ENCODE data around the gene MRPS12.

Gene MRPS12

GRCh38 chr19:38975861-38976271 lies 45.1 kb downstream of the MRPS12 start (continued):
- 0 out of 2 replicates have a peak, but pooled peaks have one; percentile 10 for TF ChIP-seq ZNF645 (tag by site-specific recombination; IDR thresholded peaks at IDR 0.05)
- peak; percentile 43 for TF ChIP-seq ZNF449 (tag by site-specific recombination; IDR thresholded peaks at IDR 0.05)

DNA sequence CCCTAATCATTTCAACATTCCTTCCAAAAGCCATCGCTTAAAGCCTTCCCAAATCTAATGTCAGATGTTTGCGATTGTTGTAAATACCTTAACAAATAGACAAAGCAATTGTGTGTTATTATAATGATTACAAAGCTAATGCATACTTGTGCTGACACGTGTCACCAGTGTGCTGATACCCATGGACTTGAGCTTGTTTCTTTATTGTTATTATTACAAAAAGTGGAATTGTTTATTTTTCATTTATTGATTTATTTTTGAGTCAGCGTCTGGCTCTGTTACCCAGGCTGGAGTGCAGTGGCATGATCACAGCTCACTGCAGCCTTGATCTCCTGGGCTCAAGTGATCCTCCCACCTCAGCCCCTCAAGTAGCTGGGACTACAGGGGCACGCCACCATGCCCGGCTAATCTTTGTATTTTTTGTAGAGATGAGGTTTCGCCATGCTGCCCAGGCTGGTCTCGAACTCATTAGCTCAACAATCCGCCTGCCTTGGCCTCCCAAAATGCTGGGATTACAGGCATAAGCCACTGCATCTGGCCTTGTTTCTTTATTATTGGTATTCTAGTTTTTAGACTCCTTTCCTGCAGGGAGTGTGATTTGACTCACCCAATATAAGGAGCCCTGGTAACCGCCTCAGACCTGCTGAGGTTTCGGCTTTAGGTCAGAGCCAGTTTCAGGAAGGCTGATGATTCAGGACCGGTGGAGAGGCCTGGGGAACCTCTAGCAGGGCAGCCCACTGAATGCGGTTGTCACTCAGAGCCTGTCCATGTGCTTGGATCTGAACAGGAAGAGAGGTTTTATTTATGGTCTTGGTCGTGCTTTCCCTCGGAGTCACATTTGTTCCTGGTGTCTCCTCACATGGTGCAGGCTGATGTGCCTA lies 46.9 kb downstream of the MRPS12 start:
- H3K4me3 ChIP-seq (ENCODE audit: low read depth, low read length), result no peak overlapping the region
- H3K36me3 ChIP-seq (ENCODE audit: control insufficient read depth in 2 of 2, insufficient read depth in 1 of 2, low read length in 2 of 2), result peaks cover 0 to 11% of the 10 kb centered on the region in 2 experiments; a peak in 2 of 3 replicates
- no peaks in the 10 kb centered on the region for H3K9me3 ChIP-seq (ENCODE audit: control insufficient read depth, insufficient read depth, low read depth, low read length)
- ChIA-PET POLR2A (interaction anchor here (1.4 to 2.6 kb wide), 2 partner anchors 11 to 54 kb away, joined by 6 to 24 read pairs; partner anchors contain the start of gene FBXO27), CTCF (interaction anchor here (0.6 to 5.9 kb wide), 28 partner anchors 8 to 361 kb away, joined by 3 to 62 read pairs (median 5); partner anchors contain the start of gene FBXO27)
- peak overlapping the region; percentile 78 for H3K27ac ChIP-seq (ENCODE audit: extremely low read depth, low read depth, low read length)
- H3K4me1 ChIP-seq (ENCODE audit: control insufficient read depth, insufficient read depth, low read length), result peaks cover 32% of the 10 kb centered on the region
- TF ChIP-seq ZNF645 (tag by site-specific recombination; IDR thresholded peaks at IDR 0.05) (no peak), MEIS1 (CRISPR knock-in tag; IDR thresholded peaks at IDR 0.05; ENCODE audit: borderline replicate concordance) (no peak), ZNF140 (tag by site-specific recombination; IDR thresholded peaks at IDR 0.05) (no peak), ZNF654 (tag by site-specific recombination; IDR thresholded peaks at IDR 0.05; ENCODE audit: low read depth) (no peak), ZNF449 (tag by site-specific recombination; IDR thresholded peaks at IDR 0.05) (no peak), ZBTB20 (tag by site-specific recombination; IDR thresholded peaks at IDR 0.05) (peak; percentile 44; the same call in 1 of the 2 replicates), ZNF776 (tag by site-specific recombination; IDR thresholded peaks at IDR 0.05; ENCODE audit: borderline replicate concordance) (no peak), TSHZ1 (tag by site-specific recombination; IDR thresholded peaks at IDR 0.05; ENCODE audit: borderline replicate concordance) (no peak; the same call in 1 of the 2 replicates), ZBTB17 (tag by site-specific recombination; IDR thresholded peaks at IDR 0.05) (peak; percentile 75), ZBTB10 (tag by site-specific recombination; IDR thresholded peaks at IDR 0.05) (no peak; the same call in 1 of the 2 replicates), ZNF23 (tag by site-specific recombination; IDR thresholded peaks at IDR 0.05; ENCODE audit: borderline replicate concordance) (no peak), ZBTB49 (tag by site-specific recombination; IDR thresholded peaks at IDR 0.05; ENCODE audit: low read depth) (no peak)
- TF ChIP-seq, protein P1, sequence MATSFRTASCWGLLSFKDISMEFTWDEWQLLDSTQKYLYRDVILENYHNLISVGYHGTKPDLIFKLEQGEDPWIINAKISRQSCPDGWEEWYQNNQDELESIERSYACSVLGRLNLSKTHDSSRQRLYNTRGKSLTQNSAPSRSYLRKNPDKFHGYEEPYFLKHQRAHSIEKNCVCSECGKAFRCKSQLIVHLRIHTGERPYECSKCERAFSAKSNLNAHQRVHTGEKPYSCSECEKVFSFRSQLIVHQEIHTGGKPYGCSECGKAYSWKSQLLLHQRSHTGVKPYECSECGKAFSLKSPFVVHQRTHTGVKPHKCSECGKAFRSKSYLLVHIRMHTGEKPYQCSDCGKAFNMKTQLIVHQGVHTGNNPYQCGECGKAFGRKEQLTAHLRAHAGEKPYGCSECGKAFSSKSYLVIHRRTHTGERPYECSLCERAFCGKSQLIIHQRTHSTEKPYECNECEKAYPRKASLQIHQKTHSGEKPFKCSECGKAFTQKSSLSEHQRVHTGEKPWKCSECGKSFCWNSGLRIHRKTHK (tag by site-specific recombination; IDR thresholded peaks at IDR 0.05), result no peak
- TF ChIP-seq, protein P2, sequence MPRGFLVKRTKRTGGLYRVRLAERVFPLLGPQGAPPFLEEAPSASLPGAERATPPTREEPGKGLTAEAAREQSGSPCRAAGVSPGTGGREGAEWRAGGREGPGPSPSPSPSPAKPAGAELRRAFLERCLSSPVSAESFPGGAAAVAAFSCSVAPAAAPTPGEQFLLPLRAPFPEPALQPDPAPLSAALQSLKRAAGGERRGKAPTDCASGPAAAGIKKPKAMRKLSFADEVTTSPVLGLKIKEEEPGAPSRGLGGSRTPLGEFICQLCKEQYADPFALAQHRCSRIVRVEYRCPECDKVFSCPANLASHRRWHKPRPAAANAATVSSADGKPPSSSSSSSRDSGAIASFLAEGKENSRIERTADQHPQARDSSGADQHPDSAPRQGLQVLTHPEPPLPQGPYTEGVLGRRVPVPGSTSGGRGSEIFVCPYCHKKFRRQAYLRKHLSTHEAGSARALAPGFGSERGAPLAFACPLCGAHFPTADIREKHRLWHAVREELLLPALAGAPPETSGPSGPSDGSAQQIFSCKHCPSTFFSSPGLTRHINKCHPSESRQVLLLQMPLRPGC (tag by site-specific recombination; IDR thresholded peaks at IDR 0.05), result no peak

Data from HEK293 (cell line).